WTC11 (cell line): ENCODE measurements around the gene EIF5. TPM values are rescaled to one million over a fixed set of nuclear protein-coding genes. Genes with fewer than 3 reads are reported as not detected.

Experiments used
- ATAC-seq: fragments of 200-7000 bp; cut with Tn5 transposase; 2 replicates; pipeline ENCODE4 v1.10.0; 2021; ENCODE audit warnings: mild to moderate bottlenecking, moderate library complexity
- CTCF ChIA-PET: fragments of 300-600 bp; sonication (Branson Sonifier 250); formaldehyde crosslinking; loops from one replicate; lab custom pipeline; 2021; ENCODE audit warnings: antibody characterized with exemption; lab: Charles Lee
- POLR2A ChIA-PET: fragments of 350-600 bp; sonication (Branson Sonifier 250); formaldehyde crosslinking; loops from one replicate; lab custom pipeline; 2021; ENCODE audit warnings: antibody characterized with exemption; lab: Charles Lee
- DNase-seq: peaks from one replicate; pipeline ENCODE4 v3.0.0; 2021; ENCODE audit warnings: low spot score
- H3K27ac Mint-ChIP-seq: 2 replicates; pipeline ENCODE4 v1.8.0; 2021; ENCODE audit warnings: mixed read lengths
- H3K27me3 Mint-ChIP-seq: 2 replicates; pipeline ENCODE4 v1.8.0; 2021; ENCODE audit warnings: low read depth, mild to moderate bottlenecking, moderate library complexity, mixed read lengths
- H3K36me3 Mint-ChIP-seq: 2 replicates; pipeline ENCODE4 v1.8.0; 2021; ENCODE audit warnings: mixed read lengths
- H3K4me1 Mint-ChIP-seq: 2 replicates; pipeline ENCODE4 v1.8.0; 2022; ENCODE audit warnings: mixed read lengths
- H3K4me3 Mint-ChIP-seq: 2 replicates; pipeline ENCODE4 v1.8.0; 2021; ENCODE audit warnings: mild to moderate bottlenecking, moderate library complexity, mixed read lengths
- H3K9me3 Mint-ChIP-seq: 2 replicates; pipeline ENCODE4 v1.8.0; 2021; ENCODE audit warnings: mixed read lengths
- ELF4 ChIP-seq: sonication (generic); formaldehyde crosslinking; IDR thresholded peaks from 2 replicates; pipeline ENCODE4 v1.8.1; 2022; ENCODE audit warnings: low read depth, mild to moderate bottlenecking, moderate library complexity, missing genetic modification reagents
- ESRRA ChIP-seq: sonication (generic); formaldehyde crosslinking; IDR thresholded peaks from 2 replicates; pipeline ENCODE4 v1.8.1; 2022; ENCODE audit warnings: mild to moderate bottlenecking, missing genetic modification reagents, borderline replicate concordance
- FOXP4 ChIP-seq: sonication (generic); formaldehyde crosslinking; IDR thresholded peaks from 2 replicates; pipeline ENCODE4 v1.8.0; 2022; ENCODE audit warnings: mild to moderate bottlenecking, missing genetic modification reagents
- IRF2 ChIP-seq: sonication (generic); formaldehyde crosslinking; IDR thresholded peaks from 2 replicates; pipeline ENCODE4 v1.8.0; 2022; ENCODE audit warnings: low read depth, missing genetic modification reagents, borderline replicate concordance
- MAX ChIP-seq: sonication (generic); formaldehyde crosslinking; IDR thresholded peaks from 2 replicates; pipeline ENCODE4 v1.8.0; 2022; ENCODE audit warnings: mild to moderate bottlenecking, missing genetic modification reagents
- NR3C1 ChIP-seq: sonication (generic); formaldehyde crosslinking; conservative IDR thresholded peaks from 2 replicates; pipeline ENCODE4 v1.8.1; 2023; ENCODE audit warnings: low read depth, mild to moderate bottlenecking, missing genetic modification reagents
- PRDM15 ChIP-seq: sonication (generic); formaldehyde crosslinking; IDR thresholded peaks from 2 replicates; pipeline ENCODE4 v1.8.0; 2022; ENCODE audit warnings: missing genetic modification reagents
- RELA ChIP-seq: sonication (generic); formaldehyde crosslinking; IDR thresholded peaks from 2 replicates; pipeline ENCODE4 v1.8.1; 2022; ENCODE audit warnings: missing genetic modification reagents, mild to moderate bottlenecking, borderline replicate concordance
- SMAD3 ChIP-seq: sonication (generic); formaldehyde crosslinking; IDR thresholded peaks from 2 replicates; pipeline ENCODE4 v1.8.0; 2022; ENCODE audit warnings: missing genetic modification reagents, mild to moderate bottlenecking, borderline replicate concordance
- SMAD4 ChIP-seq: sonication (generic); formaldehyde crosslinking; IDR thresholded peaks from 2 replicates; pipeline ENCODE4 v1.8.0; 2022; ENCODE audit warnings: mild to moderate bottlenecking, missing genetic modification reagents
- SP1 ChIP-seq: sonication (generic); formaldehyde crosslinking; conservative IDR thresholded peaks from 2 replicates; pipeline ENCODE4 v1.8.1; 2022; ENCODE audit warnings: missing genetic modification reagents
- STAT6 ChIP-seq: sonication (generic); formaldehyde crosslinking; conservative IDR thresholded peaks from 2 replicates; pipeline ENCODE4 v1.8.1; 2023; ENCODE audit warnings: mild to moderate bottlenecking, low read depth, missing genetic modification reagents, moderate library complexity
- ZNF121 ChIP-seq: sonication (generic); formaldehyde crosslinking; IDR thresholded peaks from 2 replicates; pipeline ENCODE4 v1.8.0; 2023; ENCODE audit warnings: missing genetic modification reagents
- ZNF232 ChIP-seq: sonication (generic); formaldehyde crosslinking; IDR thresholded peaks from 2 replicates; pipeline ENCODE4 v1.8.0; 2022; ENCODE audit warnings: mild to moderate bottlenecking, missing genetic modification reagents
- ZNF317 ChIP-seq: sonication (generic); formaldehyde crosslinking; IDR thresholded peaks from 2 replicates; pipeline ENCODE4 v1.8.1; 2023; ENCODE audit warnings: low read depth, mild to moderate bottlenecking, moderate library complexity, missing genetic modification reagents, borderline replicate concordance
- ZNF396 ChIP-seq: fragments of 250-450 bp; sonication (Bioruptor Pico); IDR thresholded peaks from 2 replicates; pipeline ENCODE4 v1.8.0; 2021; ENCODE audit warnings: mild to moderate bottlenecking, moderate library complexity, borderline replicate concordance
- ZNF532 ChIP-seq: fragments of 250-450 bp; sonication (Bioruptor Pico); IDR thresholded peaks from 2 replicates; pipeline ENCODE4 v1.9.0; 2021; ENCODE audit warnings: mild to moderate bottlenecking, borderline replicate concordance
- total RNA-seq: library from RNA; stranded (reverse); gene quantifications from 3 replicates; pipeline ENCODE4 v1.2.3, GENCODE V29; 2021

EIF5 gene
- total RNA-seq, 1 experiment from 2014 or later = 282 TPM

GRCh38 chr14:103317251-103317650, 16.8 kb upstream of the EIF5 start:
- ATAC-seq (peak; percentile 60), DNase-seq (no peak)
- Mint-ChIP-seq H3K4me3 (peak overlapping the region; percentile 52; the same call in 1 of the 2 replicates), H3K27ac (peak overlapping the region; percentile 96), H3K4me1 (peaks cover 36% of the 10 kb centered on the region)
- POLR2A ChIA-PET = no interaction called here
- TF ChIP-seq NR3C1 (no peak), PRDM15 (CRISPR knock-in tag) (peak; percentile 56; the same call in 1 of the 2 replicates)
- TF ChIP-seq, all 79 proteins: peak for 1
- Mint-ChIP-seq H3K36me3 (no peaks in the 10 kb centered on the region), H3K9me3 (no peaks in the 10 kb centered on the region), H3K27me3 (no peaks in the 10 kb centered on the region)
- CTCF ChIA-PET = interaction anchor here (0.9 to 1.5 kb wide), 3 partner anchors 130 to 243 kb away, joined by 3 to 5 read pairs (median 4); no protein-coding TSS in a partner anchor

- ATAC-seq = no peak
- Mint-ChIP-seq H3K27ac (peak overlapping the region; percentile 19), H3K4me1 (peaks cover 36% of the 10 kb centered on the region), H3K27me3 (no peaks in the 10 kb centered on the region), H3K9me3 (no peaks in the 10 kb centered on the region), H3K4me3 (no peak overlapping the region), H3K36me3 (no peaks in the 10 kb centered on the region)
- TF ChIP-seq FOXP4 (CRISPR knock-in tag) (no peak), ESRRA (CRISPR knock-in tag) (no peak), ZNF232 (CRISPR knock-in tag) (no peak), ELF4 (CRISPR knock-in tag) (no peak), MAX (CRISPR knock-in tag) (no peak), ZNF121 (CRISPR knock-in tag) (no peak), ZNF317 (CRISPR knock-in tag) (no peak)
- ChIA-PET CTCF (interaction anchor here (0.6 to 1.8 kb wide), 2 partner anchors 180 to 213 kb away, joined by 4 to 5 read pairs; no protein-coding TSS in a partner anchor), POLR2A (no interaction called here)
- DNase-seq = no peak
Measured at GRCh38 chr14:103317976-103318580, 16.0 kb upstream of the EIF5 start.

GRCh38 chr14:103318750-103319419, 15.2 kb upstream of the EIF5 start:
- DNase-seq = no peak
- H3K27me3 Mint-ChIP-seq = no peaks in the 10 kb centered on the region
- H3K4me3 Mint-ChIP-seq = no peak overlapping the region
- no peak overlapping the region for H3K27ac Mint-ChIP-seq
- ATAC-seq = no peak
- ChIA-PET CTCF (interaction anchor here (0.6 to 1.8 kb wide), 2 partner anchors 179 to 214 kb away, joined by 4 to 5 read pairs; no protein-coding TSS in a partner anchor), POLR2A (no interaction called here)
- peaks cover 36% of the 10 kb centered on the region for H3K4me1 Mint-ChIP-seq
- H3K36me3 Mint-ChIP-seq = no peaks in the 10 kb centered on the region
- no peaks in the 10 kb centered on the region for H3K9me3 Mint-ChIP-seq
- TF ChIP-seq ZNF532 (CRISPR knock-in tag) (no peak), SP1 (CRISPR knock-in tag) (no peak), ZNF396 (CRISPR knock-in tag) (no peak), IRF2 (no peak), RELA (CRISPR knock-in tag) (no peak), STAT6 (no peak), SMAD4 (CRISPR knock-in tag) (no peak), ESRRA (CRISPR knock-in tag) (no peak), SMAD3 (CRISPR knock-in tag) (no peak)
